HepG2 (cell line): Measurements from ENCODE around the gene ACACA. TPM values are rescaled to one million over a fixed set of nuclear protein-coding genes. Genes with fewer than 3 reads are reported as not detected.

ENCODE experiments used
- ATAC-seq: fragments of 200-7000 bp; cut with Tn5 transposase; 3 replicates; pipeline ENCODE4 v1.9.1; 2020; ENCODE audit warnings: mild to moderate bottlenecking, moderate library complexity
- BruUV-seq: library from RNA; stranded (reverse); fragments of 400-500 nt; replicated peaks from 2 replicates; lab custom pipeline; 2021; lab: Mats Ljungman, UMichigan
- CTCF ChIA-PET: fragments of 300-600 bp; formaldehyde crosslinking; extraction: SDS; loops from one replicate; lab custom pipeline; 2021; ENCODE audit warnings: low total read pairs, inconsistent platforms, low intra/inter-chr PET ratio; lab: Yijun Ruan, JAX
- POLR2A ChIA-PET: fragments of 350-600 bp; sonication (Branson Sonifier 250); formaldehyde crosslinking; loops from one replicate; lab custom pipeline; 2020; ENCODE audit warnings: antibody characterized with exemption, inconsistent platforms; lab: Yijun Ruan, JAX
- DNase-seq: peaks from one replicate; pipeline ENCODE4 v3.0.0-alpha.2; 2015; ENCODE audit warnings: low spot score
- FAIRE-seq: peaks from 3 replicates; lab custom pipeline; 2011; peaks lifted over from hg19 to GRCh38; lab: Jason Lieb, UNC
- H2AFZ ChIP-seq: one replicate; pipeline ENCODE4 v1.6.1; 2011; ENCODE audit warnings: low read length, inconsistent platforms
- H3K27ac ChIP-seq: fragments of 300-600 bp; 3 replicates; pipeline ENCODE4 v1.8.0; 2011; ENCODE audit warnings: mixed run types, mild to moderate bottlenecking, mixed read lengths, low read length, inconsistent platforms; ENCODE audit not compliant: insufficient read depth; ENCODE audit errors: extremely low read length
- H3K27me3 ChIP-seq, 2 experiments: fragments of 200-600 bp in 1 of 2; 2 replicates in 1 of 2; 3 replicates in 1 of 2; pipeline versions ENCODE4 v1.6.0 to v1.8.0; 2011; ENCODE audit warnings: low read length in 2 of 2, mild to moderate bottlenecking in 2 of 2, moderate library complexity in 2 of 2, inconsistent platforms in 1 of 2; ENCODE audit not compliant: insufficient read depth in 2 of 2, control insufficient read depth in 1 of 2
- H3K36me3 ChIP-seq, 2 experiments: fragments of 200-600 bp in 1 of 2; replicated peaks in 1 of 2; 2 replicates in 1 of 2; 3 replicates in 1 of 2; pipeline versions ENCODE4 v1.5.1 to v1.8.0; 2011; ENCODE audit warnings: low read length in 2 of 2, inconsistent platforms in 1 of 2; ENCODE audit not compliant: insufficient read depth in 2 of 2, control insufficient read depth in 1 of 2
- H3K4me1 ChIP-seq: 2 replicates; pipeline ENCODE4 v1.5.1; 2012; ENCODE audit warnings: low read length, inconsistent platforms; ENCODE audit not compliant: insufficient read depth
- H3K4me2 ChIP-seq: 2 replicates; pipeline ENCODE4 v1.6.0; 2011; ENCODE audit warnings: low read depth, low read length, inconsistent platforms
- H3K4me3 ChIP-seq, 3 experiments: fragments of 200-600 bp in 1 of 3; sonication (generic), shearing (Covaris generic) in 1 of 3; replicated peaks in 1 of 3; 2 replicates each; pipeline ENCODE4 v1.5.1; 2011 to 2016; ENCODE audit warnings: low read length in 3 of 3, inconsistent platforms in 2 of 3, low read depth in 2 of 3, mild to moderate bottlenecking in 2 of 3, control low read depth in 1 of 3, mixed read lengths in 1 of 3; ENCODE audit not compliant: insufficient read depth in 1 of 3
- H3K79me2 ChIP-seq: one replicate; pipeline ENCODE4 v1.6.1; 2011; ENCODE audit warnings: low read length, inconsistent platforms; ENCODE audit not compliant: insufficient read depth
- H3K9ac ChIP-seq: 2 replicates; pipeline ENCODE4 v1.6.0; 2011; ENCODE audit warnings: mild to moderate bottlenecking, low read depth, low read length, inconsistent platforms; ENCODE audit not compliant: insufficient read depth
- H3K9me3 ChIP-seq: 2 replicates; pipeline ENCODE4 v1.5.1; 2012; ENCODE audit warnings: mild to moderate bottlenecking, low read length
- H4K20me1 ChIP-seq: 2 replicates; pipeline ENCODE4 v1.6.0; 2011; ENCODE audit warnings: inconsistent platforms, mild to moderate bottlenecking, low read length, moderate library complexity; ENCODE audit not compliant: insufficient read depth
- ARNT2 ChIP-seq: sonication (generic); formaldehyde crosslinking; IDR thresholded peaks from 2 replicates; pipeline ENCODE4 v1.8.0; 2022; ENCODE audit warnings: mild to moderate bottlenecking, low read depth, missing genetic modification reagents, moderate library complexity
- ELF3 ChIP-seq: IDR thresholded peaks from 2 replicates; pipeline ENCODE4 v1.6.1; 2016; ENCODE audit warnings: missing genetic modification reagents, missing compliant biosample characterization
- ETV5 ChIP-seq: IDR thresholded peaks from 2 replicates; pipeline ENCODE4 v1.6.1; 2018; ENCODE audit warnings: missing biosample characterization, missing genetic modification reagents, inconsistent platforms, borderline replicate concordance
- ETV6 ChIP-seq: sonication (generic); formaldehyde crosslinking; conservative IDR thresholded peaks from 2 replicates; pipeline ENCODE4 v1.4.0; 2020; ENCODE audit warnings: missing genetic modification reagents
- FOXK1 ChIP-seq: sonication (generic); formaldehyde crosslinking; IDR thresholded peaks from 2 replicates; pipeline ENCODE4 v1.4.0; 2020; ENCODE audit warnings: low read depth, missing genetic modification reagents, borderline replicate concordance
- GATA4 ChIP-seq: sonication (generic); IDR thresholded peaks from 2 replicates; pipeline ENCODE4 v1.6.1; 2016; ENCODE audit warnings: antibody characterized with exemption, low read depth, borderline replicate concordance
- HOXD1 ChIP-seq: sonication (generic); formaldehyde crosslinking; IDR thresholded peaks from 2 replicates; pipeline ENCODE4 v1.5.0; 2020; ENCODE audit warnings: missing genetic modification reagents
- NFYC ChIP-seq: IDR thresholded peaks from 2 replicates; pipeline ENCODE4 v1.6.1; 2016; ENCODE audit warnings: missing genetic modification reagents, missing compliant biosample characterization
- NONO ChIP-seq, 2 experiments: fragments of 450-650 bp in 1 of 2; sonication (generic) in 1 of 2; formaldehyde crosslinking in 1 of 2; IDR thresholded peaks in 1 of 2; conservative IDR thresholded peaks in 1 of 2; 2 replicates each; pipeline versions ENCODE4 v1.6.1 to v1.8.0; 2017 to 2022; ENCODE audit warnings: mild to moderate bottlenecking in 1 of 2, missing genetic modification reagents in 1 of 2, moderate library complexity in 1 of 2
- NR3C1 ChIP-seq: sonication (generic); formaldehyde crosslinking; IDR thresholded peaks from 2 replicates; pipeline ENCODE4 v1.4.0; 2020; ENCODE audit warnings: missing genetic modification reagents
- PBX2 ChIP-seq: IDR thresholded peaks from 2 replicates; pipeline ENCODE4 v1.6.1; 2016; ENCODE audit warnings: control low read depth
- PBX3 ChIP-seq: sonication (generic); formaldehyde crosslinking; IDR thresholded peaks from 2 replicates; pipeline ENCODE4 v1.8.1; 2023; ENCODE audit warnings: missing genetic modification reagents, inconsistent platforms, borderline replicate concordance
- ZFY ChIP-seq: sonication (generic); formaldehyde crosslinking; IDR thresholded peaks from 2 replicates; pipeline ENCODE4 v1.4.0; 2020; ENCODE audit warnings: missing genetic modification reagents
- ZNF431 ChIP-seq: sonication (generic); formaldehyde crosslinking; IDR thresholded peaks from 2 replicates; pipeline ENCODE4 v1.9.0; 2022; ENCODE audit warnings: missing genetic modification reagents, low read depth, mild to moderate bottlenecking, borderline replicate concordance
- ZNF460 ChIP-seq: sonication (generic); formaldehyde crosslinking; IDR thresholded peaks from 2 replicates; pipeline ENCODE4 v1.5.1; 2020; ENCODE audit warnings: missing genetic modification reagents, mild to moderate bottlenecking, borderline replicate concordance
- ZNF564 ChIP-seq: sonication (generic); formaldehyde crosslinking; IDR thresholded peaks from 2 replicates; pipeline ENCODE4 v1.8.1; 2023; ENCODE audit warnings: mild to moderate bottlenecking, missing genetic modification reagents
- ZNF780A ChIP-seq: sonication (generic); formaldehyde crosslinking; IDR thresholded peaks from 2 replicates; pipeline ENCODE4 v1.8.0; 2022; ENCODE audit warnings: mild to moderate bottlenecking, missing genetic modification reagents, moderate library complexity
- ZSCAN30 ChIP-seq: sonication (generic); formaldehyde crosslinking; IDR thresholded peaks from 2 replicates; pipeline ENCODE4 v1.5.0; 2020; ENCODE audit warnings: mild to moderate bottlenecking, missing genetic modification reagents
- WGBS: methylation state at CpG from one replicate; pipeline ENCODE4 v1.1.6; 2017; ENCODE audit warnings: low lambda C conversion rate; 5-methylcytosine and 5-hydroxymethylcytosine counted together
- in situ Hi-C: cut with HindIII; loops from 2 replicates; pipeline ENCODE4 v1.10.0; 2017; ENCODE audit warnings: low pct_unique_long_range_greater_than_20kb; ENCODE audit not compliant: extremely low pct_ligation_motif_present
- intact Hi-C: fragments of 100-400 bp; cut with micrococcal nuclease; formaldehyde crosslinking; loops from one replicate; pipeline ENCODE4 v1.10.0; 2022; ENCODE audit not compliant: unreplicated experiment
- polyA plus RNA-seq, 8 experiments: library from polyadenylated mRNA; depleted of rRNA in 3 of 8; stranded (reverse) in 7 of 8; unstranded in 1 of 8; fragments of >200 nt; fragmentation: Illumina TruSeq in 4 of 8; extraction: Trizol in 4 of 8; gene quantifications; 2 replicates each; pipeline versions ENCODE4 v1.2.1 to v1.2.3, GENCODE V29; 2011 to 2016; ENCODE audit warnings: low read depth in 4 of 8, missing spikeins in 1 of 8, mixed read lengths in 1 of 8; ENCODE audit not compliant: insufficient read depth in 1 of 8
- total RNA-seq, 5 experiments: library from RNA; depleted of rRNA; stranded (reverse); fragments of >200 nt; fragmentation: Illumina TruSeq; extraction: Trizol; gene quantifications; 2 replicates each; pipeline ENCODE4 v1.2.3, GENCODE V29; 2016; ENCODE audit warnings: low read depth in 1 of 5
- TF ChIP-seq, protein P1 (sequence below): sonication (generic); formaldehyde crosslinking; conservative IDR thresholded peaks from 2 replicates; pipeline ENCODE4 v1.8.1; 2023; ENCODE audit warnings: missing genetic modification reagents

Gene ACACA
- total and polyA plus RNA-seq, 2 of the 13 experiments (the other 11 are each of a cell fraction or from before 2014, with no cell fraction given), result 39.2 to 47.2 TPM

GRCh38 chr17:37088913-37089312, 317.7 kb downstream of the ACACA start:
- WGBS, result 96% methylated on average over 9 of the region's 11 CpGs
- peaks cover 13 to 80% of the 10 kb centered on the region in 2 experiments for H3K36me3 ChIP-seq
- BruUV-seq, result no TSS peak

More at GRCh38 chr17:37088913-37089312, 317.7 kb downstream of the ACACA start:
- Histone ChIP-seq H2AFZ (no peak overlapping the region), H4K20me1 (no peaks in the 10 kb centered on the region)
- POLR2A ChIA-PET, result no interaction called here
- no peak for TF ChIP-seq PBX3 (CRISPR knock-in tag)
- no peak for TF ChIP-seq NONO (IDR thresholded peaks at IDR 0.05)
- TF ChIP-seq NONO (CRISPR knock-in tag; conservative IDR thresholded peaks at IDR 0.05), result no peak
- TF ChIP-seq ZNF564, result no peak
- no peak for TF ChIP-seq ZSCAN30 (CRISPR knock-in tag)
- no peak for TF ChIP-seq ARNT2
- no peak for TF ChIP-seq PBX2 (CRISPR knock-in tag)
- TF ChIP-seq ZFY (CRISPR knock-in tag), result no peak
- TF ChIP-seq FOXK1 (CRISPR knock-in tag), result no peak
- TF ChIP-seq ETV6 (CRISPR knock-in tag), result no peak
- no peak for TF ChIP-seq ZNF431 (CRISPR knock-in tag)
- TF ChIP-seq, protein P1, sequence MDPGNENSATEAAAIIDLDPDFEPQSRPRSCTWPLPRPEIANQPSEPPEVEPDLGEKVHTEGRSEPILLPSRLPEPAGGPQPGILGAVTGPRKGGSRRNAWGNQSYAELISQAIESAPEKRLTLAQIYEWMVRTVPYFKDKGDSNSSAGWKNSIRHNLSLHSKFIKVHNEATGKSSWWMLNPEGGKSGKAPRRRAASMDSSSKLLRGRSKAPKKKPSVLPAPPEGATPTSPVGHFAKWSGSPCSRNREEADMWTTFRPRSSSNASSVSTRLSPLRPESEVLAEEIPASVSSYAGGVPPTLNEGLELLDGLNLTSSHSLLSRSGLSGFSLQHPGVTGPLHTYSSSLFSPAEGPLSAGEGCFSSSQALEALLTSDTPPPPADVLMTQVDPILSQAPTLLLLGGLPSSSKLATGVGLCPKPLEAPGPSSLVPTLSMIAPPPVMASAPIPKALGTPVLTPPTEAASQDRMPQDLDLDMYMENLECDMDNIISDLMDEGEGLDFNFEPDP, result no peak
- TF ChIP-seq NR3C1 (CRISPR knock-in tag), result no peak
- TF ChIP-seq ELF3 (CRISPR knock-in tag), result no peak
- TF ChIP-seq ZNF780A (CRISPR knock-in tag), result no peak
- no peak for TF ChIP-seq HOXD1 (CRISPR knock-in tag)
- TF ChIP-seq GATA4, result no peak
- TF ChIP-seq ETV5, result no peak
- TF ChIP-seq NFYC (CRISPR knock-in tag), result no peak
- no peak for TF ChIP-seq ZNF460 (CRISPR knock-in tag)
- TF ChIP-seq, all 625 proteins: peak for 0
- intact Hi-C loops (no loop called here), in situ Hi-C loops (no loop called here)
- no peak for FAIRE-seq
- Histone ChIP-seq H3K27ac (no peak overlapping the region), H3K27me3 (no peaks in the 10 kb centered on the region), H3K9ac (no peak overlapping the region), H3K4me1 (peaks cover 13% of the 10 kb centered on the region), H3K4me2 (no peak overlapping the region), H3K9me3 (no peaks in the 10 kb centered on the region), H3K79me2 (no peaks in the 10 kb centered on the region), H3K4me3 (no peak overlapping the region)
- no peak for ATAC-seq
- no peak for DNase-seq
- CTCF ChIA-PET, result no interaction called here
